ENCODE data around the gene COL4A4.

Gene COL4A4

DNA sequence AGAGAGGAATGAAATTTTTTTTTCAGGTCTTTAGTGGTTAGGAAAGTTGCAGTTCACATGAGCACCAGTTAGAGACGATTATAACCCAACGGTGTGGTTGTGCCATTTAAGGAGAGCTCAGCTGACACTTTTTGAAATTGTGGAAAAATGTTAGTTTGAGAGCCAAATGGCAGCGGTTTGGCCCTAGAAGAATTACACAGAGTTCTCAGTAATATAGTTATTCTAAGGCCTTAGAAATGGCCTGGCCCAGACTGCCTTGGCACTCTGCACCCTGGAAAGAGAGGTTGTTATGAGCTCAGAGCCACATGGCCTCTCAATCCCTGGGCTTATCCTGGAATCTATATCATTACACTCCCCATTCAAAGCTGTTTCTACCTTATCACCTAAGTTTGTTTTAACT, 210.8 kb downstream of the COL4A4 start (continued):
- TF ChIP-seq, protein P1, sequence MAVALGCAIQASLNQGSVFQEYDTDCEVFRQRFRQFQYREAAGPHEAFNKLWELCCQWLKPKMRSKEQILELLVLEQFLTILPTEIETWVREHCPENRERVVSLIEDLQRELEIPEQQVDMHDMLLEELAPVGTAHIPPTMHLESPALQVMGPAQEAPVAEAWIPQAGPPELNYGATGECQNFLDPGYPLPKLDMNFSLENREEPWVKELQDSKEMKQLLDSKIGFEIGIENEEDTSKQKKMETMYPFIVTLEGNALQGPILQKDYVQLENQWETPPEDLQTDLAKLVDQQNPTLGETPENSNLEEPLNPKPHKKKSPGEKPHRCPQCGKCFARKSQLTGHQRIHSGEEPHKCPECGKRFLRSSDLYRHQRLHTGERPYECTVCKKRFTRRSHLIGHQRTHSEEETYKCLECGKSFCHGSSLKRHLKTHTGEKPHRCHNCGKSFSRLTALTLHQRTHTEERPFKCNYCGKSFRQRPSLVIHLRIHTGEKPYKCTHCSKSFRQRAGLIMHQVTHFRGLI (tag by site-specific recombination; IDR thresholded peaks at IDR 0.05), result no peak
- TF ChIP-seq ZNF302 (tag by site-specific recombination; IDR thresholded peaks at IDR 0.05; ENCODE audit: low read depth) (no peak), ZNF560 (tag by site-specific recombination; IDR thresholded peaks at IDR 0.05; ENCODE audit: borderline replicate concordance) (no peak), ZXDB (tag by site-specific recombination; IDR thresholded peaks at IDR 0.05) (no peak), ZFP3 (tag by site-specific recombination; IDR thresholded peaks at IDR 0.05; ENCODE audit: low read depth) (no peak), ZEB2 (tag by site-specific recombination; IDR thresholded peaks at IDR 0.05) (no peak)
- TF ChIP-seq, protein P2, sequence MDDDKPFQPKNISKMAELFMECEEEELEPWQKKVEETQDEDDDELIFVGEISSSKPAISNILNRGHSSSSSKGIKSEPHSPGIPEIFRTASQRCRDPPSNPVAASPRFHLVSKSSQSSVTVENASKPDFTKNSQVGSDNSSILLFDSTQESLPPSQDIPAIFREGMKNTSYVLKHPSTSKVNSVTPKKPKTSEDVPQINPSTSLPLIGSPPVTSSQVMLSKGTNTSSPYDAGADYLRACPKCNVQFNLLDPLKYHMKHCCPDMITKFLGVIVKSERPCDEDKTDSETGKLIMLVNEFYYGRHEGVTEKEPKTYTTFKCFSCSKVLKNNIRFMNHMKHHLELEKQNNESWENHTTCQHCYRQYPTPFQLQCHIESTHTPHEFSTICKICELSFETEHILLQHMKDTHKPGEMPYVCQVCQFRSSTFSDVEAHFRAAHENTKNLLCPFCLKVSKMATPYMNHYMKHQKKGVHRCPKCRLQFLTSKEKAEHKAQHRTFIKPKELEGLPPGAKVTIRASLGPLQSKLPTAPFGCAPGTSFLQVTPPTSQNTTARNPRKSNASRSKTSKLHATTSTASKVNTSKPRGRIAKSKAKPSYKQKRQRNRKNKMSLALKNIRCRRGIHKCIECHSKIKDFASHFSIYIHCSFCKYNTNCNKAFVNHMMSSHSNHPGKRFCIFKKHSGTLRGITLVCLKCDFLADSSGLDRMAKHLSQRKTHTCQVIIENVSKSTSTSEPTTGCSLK (tag by site-specific recombination; IDR thresholded peaks at IDR 0.05), result no peak

Measured in HEK293 (cell line).